ENCODE measurements around the gene DUOXA1.

The DUOXA1 gene

DNA sequence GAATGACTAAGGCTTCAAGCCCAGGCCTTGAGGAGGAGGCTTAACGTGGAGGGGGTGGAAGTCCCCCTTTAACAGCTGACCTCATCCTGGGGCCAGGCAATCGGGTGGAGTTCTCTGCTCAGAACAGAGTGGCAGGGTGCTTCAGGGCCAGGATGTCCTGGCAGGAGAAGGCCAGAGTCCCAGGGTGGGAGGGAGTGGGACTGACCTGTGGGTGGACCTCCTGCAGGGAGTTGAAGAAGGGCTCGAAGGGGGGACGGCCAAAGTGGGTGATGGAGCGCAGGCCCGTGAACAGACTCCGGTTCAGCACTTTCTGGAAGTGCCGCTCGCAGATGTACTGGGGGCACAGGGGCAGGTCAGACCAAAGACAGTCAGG, 35.3 kb downstream of the DUOXA1 start:
- TF ChIP-seq, protein P1, sequence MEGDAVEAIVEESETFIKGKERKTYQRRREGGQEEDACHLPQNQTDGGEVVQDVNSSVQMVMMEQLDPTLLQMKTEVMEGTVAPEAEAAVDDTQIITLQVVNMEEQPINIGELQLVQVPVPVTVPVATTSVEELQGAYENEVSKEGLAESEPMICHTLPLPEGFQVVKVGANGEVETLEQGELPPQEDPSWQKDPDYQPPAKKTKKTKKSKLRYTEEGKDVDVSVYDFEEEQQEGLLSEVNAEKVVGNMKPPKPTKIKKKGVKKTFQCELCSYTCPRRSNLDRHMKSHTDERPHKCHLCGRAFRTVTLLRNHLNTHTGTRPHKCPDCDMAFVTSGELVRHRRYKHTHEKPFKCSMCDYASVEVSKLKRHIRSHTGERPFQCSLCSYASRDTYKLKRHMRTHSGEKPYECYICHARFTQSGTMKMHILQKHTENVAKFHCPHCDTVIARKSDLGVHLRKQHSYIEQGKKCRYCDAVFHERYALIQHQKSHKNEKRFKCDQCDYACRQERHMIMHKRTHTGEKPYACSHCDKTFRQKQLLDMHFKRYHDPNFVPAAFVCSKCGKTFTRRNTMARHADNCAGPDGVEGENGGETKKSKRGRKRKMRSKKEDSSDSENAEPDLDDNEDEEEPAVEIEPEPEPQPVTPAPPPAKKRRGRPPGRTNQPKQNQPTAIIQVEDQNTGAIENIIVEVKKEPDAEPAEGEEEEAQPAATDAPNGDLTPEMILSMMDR (IDR thresholded peaks at IDR 0.05; ENCODE audit: low read depth, low read length): no peak
- no peak for TF ChIP-seq POLR2A (IDR thresholded peaks at IDR 0.05; ENCODE audit: extremely low read depth, insufficient read length)
- TF ChIP-seq, protein P2, sequence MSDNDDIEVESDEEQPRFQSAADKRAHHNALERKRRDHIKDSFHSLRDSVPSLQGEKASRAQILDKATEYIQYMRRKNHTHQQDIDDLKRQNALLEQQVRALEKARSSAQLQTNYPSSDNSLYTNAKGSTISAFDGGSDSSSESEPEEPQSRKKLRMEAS (IDR thresholded peaks at IDR 0.05; ENCODE audit: low read depth, low read length): no peak
- DNase-seq (ENCODE audit: low read depth): no peak
- H3K4me3 ChIP-seq (ENCODE audit: low read depth, low read length): no peak overlapping the region

DNA sequence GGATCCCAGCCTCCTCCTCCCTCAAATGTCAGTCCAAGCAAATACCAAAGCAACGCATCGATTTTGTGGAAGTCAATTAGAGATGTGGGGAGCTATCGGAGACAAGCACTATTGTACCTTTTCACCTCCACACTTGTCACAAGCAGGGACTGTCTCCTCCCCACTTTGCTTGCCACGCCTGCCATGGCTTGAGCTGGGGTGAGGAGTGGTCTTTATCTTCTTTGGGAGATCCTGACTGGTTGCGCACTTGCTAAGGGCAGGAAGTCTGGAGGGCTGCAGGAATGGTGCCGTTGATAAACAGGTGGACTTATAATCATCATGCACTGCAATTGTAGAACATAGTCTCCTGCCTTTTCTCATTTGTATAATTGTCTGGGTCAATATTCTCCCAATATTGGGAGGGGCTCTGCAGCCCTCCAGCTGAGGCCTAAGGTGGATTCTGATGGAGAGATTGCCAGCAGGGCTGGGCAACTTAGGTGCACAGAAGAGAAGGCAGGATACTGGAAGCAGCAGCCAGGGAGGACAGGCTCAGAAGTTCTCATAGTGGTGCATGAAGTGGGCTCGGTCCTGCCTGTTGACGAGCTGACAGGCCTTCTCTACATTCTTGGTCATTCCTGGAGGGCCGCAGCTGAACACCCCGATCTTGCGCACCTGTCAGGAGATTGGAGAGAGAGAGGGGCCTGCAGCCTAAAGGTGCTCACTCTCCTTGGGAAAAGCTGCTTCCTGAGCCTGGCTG, 35.9 kb downstream of the DUOXA1 start:
- no peak for DNase-seq (ENCODE audit: low read depth)
- TF ChIP-seq POLR2A (IDR thresholded peaks at IDR 0.05; ENCODE audit: extremely low read depth, insufficient read length): no peak
- H3K4me3 ChIP-seq (ENCODE audit: low read depth, low read length): no peak overlapping the region

DNA sequence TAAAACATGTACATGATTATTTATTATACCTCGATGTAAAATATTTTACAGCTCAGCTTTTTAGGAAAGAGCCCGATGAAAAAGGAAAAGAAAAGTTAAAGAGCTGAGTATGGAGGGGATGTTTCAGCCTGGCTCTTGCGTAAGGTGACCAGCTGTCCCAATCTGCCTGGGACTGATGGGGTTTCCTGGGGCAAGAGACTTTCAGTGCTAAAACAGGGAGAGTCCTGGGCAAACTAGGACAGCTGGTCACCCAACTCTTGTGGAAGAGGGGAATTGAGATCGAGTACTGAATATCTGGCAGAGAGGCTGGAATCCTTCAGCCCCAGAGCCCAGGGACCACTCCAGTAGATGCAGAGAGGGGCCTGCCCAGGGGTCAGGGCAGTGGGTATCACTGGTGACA, 36.7 kb downstream of the DUOXA1 start:
- DNase-seq (ENCODE audit: low read depth): no peak
- no peak overlapping the region for H3K4me3 ChIP-seq (ENCODE audit: low read depth, low read length)
- TF ChIP-seq, protein P2 (IDR thresholded peaks at IDR 0.05; ENCODE audit: low read depth, low read length): no peak
- no peak for TF ChIP-seq POLR2A (IDR thresholded peaks at IDR 0.05; ENCODE audit: extremely low read depth, insufficient read length)
- TF ChIP-seq, protein P1 (IDR thresholded peaks at IDR 0.05; ENCODE audit: low read depth, low read length): no peak
- TF ChIP-seq MYC (IDR thresholded peaks at IDR 0.05; ENCODE audit: low read depth, low read length): no peak

DNA sequence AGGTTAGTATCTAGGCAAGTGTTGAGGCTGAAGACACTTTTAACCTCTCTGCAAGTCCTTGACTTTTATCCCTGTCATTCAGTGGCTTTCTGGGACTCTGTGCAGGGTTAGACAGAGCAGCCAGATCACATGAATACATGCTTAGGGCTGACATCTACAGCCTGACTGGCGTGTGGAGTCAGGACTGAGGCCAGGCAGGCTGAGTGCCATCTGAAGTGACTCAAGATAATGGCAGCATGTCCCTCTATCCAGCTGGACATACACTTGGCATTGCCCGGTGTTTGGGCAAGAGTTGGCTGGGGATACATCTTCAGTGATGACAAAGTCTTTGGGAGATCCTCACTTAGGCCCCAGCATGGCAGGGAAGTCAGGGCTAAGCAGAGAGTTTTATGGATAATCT, 38.1 kb downstream of the DUOXA1 start:
- H3K4me3 ChIP-seq (ENCODE audit: low read depth, low read length): no peak overlapping the region
- no peak for DNase-seq (ENCODE audit: low read depth)
- TF ChIP-seq, protein P1 (IDR thresholded peaks at IDR 0.05; ENCODE audit: low read depth, low read length): no peak
- TF ChIP-seq, protein P2 (IDR thresholded peaks at IDR 0.05; ENCODE audit: low read depth, low read length): no peak
- TF ChIP-seq POLR2A (IDR thresholded peaks at IDR 0.05; ENCODE audit: extremely low read depth, insufficient read length): no peak
- no peak for TF ChIP-seq MYC (IDR thresholded peaks at IDR 0.05; ENCODE audit: low read depth, low read length)

DNA sequence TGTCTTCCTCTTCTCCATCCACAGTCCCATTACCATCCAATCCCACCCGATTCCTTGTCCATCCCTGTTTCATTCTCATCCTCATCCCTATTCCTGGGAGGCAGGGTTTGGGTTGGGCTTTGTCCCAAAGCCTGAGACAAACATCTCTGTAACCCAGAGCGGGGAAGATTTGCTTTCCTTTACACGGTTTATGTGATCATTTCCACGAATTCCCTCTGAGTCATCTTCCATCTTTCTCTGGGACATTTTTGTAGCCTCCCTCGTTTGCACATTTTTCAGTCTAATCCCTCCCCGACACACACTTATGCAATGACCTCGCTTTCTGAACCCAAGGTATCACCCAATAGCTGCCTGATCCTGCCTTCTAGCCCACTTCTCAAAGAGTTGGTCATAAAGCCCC, 38.5 kb downstream of the DUOXA1 start:
- DNase-seq (ENCODE audit: low read depth): no peak
- TF ChIP-seq, protein P2 (IDR thresholded peaks at IDR 0.05; ENCODE audit: low read depth, low read length): no peak
- TF ChIP-seq POLR2A (IDR thresholded peaks at IDR 0.05; ENCODE audit: extremely low read depth, insufficient read length) (no peak), MYC (IDR thresholded peaks at IDR 0.05; ENCODE audit: low read depth, low read length) (no peak)
- TF ChIP-seq, protein P1 (IDR thresholded peaks at IDR 0.05; ENCODE audit: low read depth, low read length): no peak
- H3K4me3 ChIP-seq (ENCODE audit: low read depth, low read length): no peak overlapping the region

DNA sequence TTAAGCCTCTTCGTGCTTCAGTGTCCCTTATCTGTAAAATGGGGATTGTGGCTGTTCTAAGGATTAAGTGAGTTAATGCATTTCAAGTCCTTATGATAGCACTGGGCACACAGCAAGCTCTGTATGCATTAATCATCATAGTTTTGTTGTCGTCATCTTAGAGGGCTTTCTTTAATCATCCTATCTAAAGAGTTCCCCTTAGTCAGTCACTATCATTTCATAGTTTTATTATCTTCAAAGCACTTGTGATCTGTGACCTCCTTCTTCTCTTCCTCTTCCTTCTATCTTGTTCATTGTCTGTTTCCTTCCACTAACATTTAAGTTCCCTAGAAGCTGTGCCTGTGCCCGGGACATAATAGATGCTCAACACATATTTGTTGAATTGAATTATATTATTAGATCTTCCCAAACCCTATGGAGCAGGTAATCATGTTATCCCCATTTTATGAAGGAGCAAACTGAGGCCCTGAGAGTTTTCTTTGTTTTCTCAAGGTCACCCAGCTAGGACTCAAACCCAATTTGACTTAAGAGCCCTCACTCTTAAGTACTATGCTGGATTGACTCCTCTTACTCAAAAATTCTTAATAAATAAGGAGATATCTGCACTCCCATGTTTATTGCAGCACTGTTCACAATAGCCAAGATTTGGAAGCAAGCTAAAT, 39.8 kb downstream of the DUOXA1 start:
- TF ChIP-seq MYC (IDR thresholded peaks at IDR 0.05; ENCODE audit: low read depth, low read length) (no peak), POLR2A (IDR thresholded peaks at IDR 0.05; ENCODE audit: extremely low read depth, insufficient read length) (no peak)
- TF ChIP-seq, protein P1 (IDR thresholded peaks at IDR 0.05; ENCODE audit: low read depth, low read length): no peak
- TF ChIP-seq, protein P2 (IDR thresholded peaks at IDR 0.05; ENCODE audit: low read depth, low read length): no peak
- DNase-seq (ENCODE audit: low read depth): no peak
- no peak overlapping the region for H3K4me3 ChIP-seq (ENCODE audit: low read depth, low read length)

Measured in NB4 (cell line).